Stimulated activated naive CD4-positive, alpha-beta T cell treated with Interleukin-2 at 50 U/mL for 16 hours (primary cell): ENCODE results near the gene SEMA5A.

Experiments used
- DNase-seq: peaks from one replicate; lab custom pipeline; 2025; lab: John Stamatoyannopoulos, UW

SEMA5A gene

GRCh38 chr5:9009931-9010651, 535.8 kb downstream of the SEMA5A start:
- no peak for DNase-seq

- no peak for DNase-seq
Measured at GRCh38 chr5:8997542-8998070, 548.3 kb downstream of the SEMA5A start.

GRCh38 chr5:8993031-8993430, 552.8 kb downstream of the SEMA5A start:
- DNase-seq, result no peak
